GM12878 (cell line): ENCODE data around the gene NT5C1A. TPM values are rescaled to one million over a fixed set of nuclear protein-coding genes. Genes with fewer than 3 reads are reported as not detected.

Experiments used
- ATAC-seq: fragments of 200-7000 bp; cut with Tn5 transposase; 3 replicates; pipeline ENCODE4 v1.9.1; 2020; ENCODE audit warnings: mild to moderate bottlenecking, moderate library complexity
- BruUV-seq: library from RNA; stranded (reverse); fragments of 400-500 nt; replicated peaks from 2 replicates; lab custom pipeline; 2021; lab: Mats Ljungman, UMichigan
- CTCF ChIA-PET: fragments of 300-600 bp; sonication (Branson Sonifier 250); formaldehyde crosslinking; extraction: SDS; loops from one replicate; lab custom pipeline; 2021; ENCODE audit warnings: inconsistent platforms; lab: Yijun Ruan, JAX
- POLR2A ChIA-PET: fragments of 350-600 bp; formaldehyde crosslinking; extraction: SDS; loops from one replicate; lab custom pipeline; 2021; ENCODE audit warnings: inconsistent platforms; lab: Charles Lee
- RAD21 ChIA-PET: fragments of 300-600 bp; sonication (Branson Sonifier 250); formaldehyde crosslinking; loops from one replicate; lab custom pipeline; 2023; ENCODE audit warnings: antibody characterized with exemption; ENCODE audit not compliant: unreplicated experiment; lab: Charles Lee
- SMC1A ChIA-PET: fragments of 300-600 bp; sonication (Branson Sonifier 250); formaldehyde crosslinking; loops from one replicate; lab custom pipeline; 2023; ENCODE audit not compliant: unreplicated experiment, uncharacterized antibody; lab: Charles Lee
- DNase-seq: peaks from one replicate; pipeline ENCODE4 v3.0.0-alpha.2; 2011; ENCODE audit warnings: low read depth, low spot score
- FAIRE-seq: peaks from 3 replicates; lab custom pipeline; 2011; peaks lifted over from hg19 to GRCh38; lab: Jason Lieb, UNC
- H2AFZ ChIP-seq: 2 replicates; pipeline ENCODE4 v1.6.0; 2011; ENCODE audit warnings: low read depth, low read length, control low read depth; ENCODE audit not compliant: control insufficient read depth
- H3K27ac ChIP-seq: 2 replicates; pipeline ENCODE4 v1.5.1; 2011; ENCODE audit warnings: control low read depth; ENCODE audit not compliant: control insufficient read depth, insufficient read depth
- H3K27me3 ChIP-seq, 2 experiments: replicated peaks in 1 of 2; 2 replicates each; pipeline versions ENCODE4 v1.6.0 to v1.6.1; 2011; ENCODE audit warnings: low read length in 1 of 2; ENCODE audit not compliant: control insufficient read depth in 2 of 2, insufficient read depth in 2 of 2
- H3K36me3 ChIP-seq, 2 experiments: 2 replicates each; pipeline ENCODE4 v1.5.1; 2011; ENCODE audit warnings: low read length in 1 of 2; ENCODE audit not compliant: control insufficient read depth in 2 of 2, insufficient read depth in 2 of 2
- H3K4me1 ChIP-seq: 2 replicates; pipeline ENCODE4 v1.6.1; 2011; ENCODE audit warnings: mild to moderate bottlenecking, low read length, moderate library complexity, mixed read lengths; ENCODE audit not compliant: control insufficient read depth, insufficient read depth
- H3K4me2 ChIP-seq: 2 replicates; pipeline ENCODE4 v1.6.0; 2011; ENCODE audit warnings: control low read depth; ENCODE audit not compliant: control insufficient read depth, insufficient read depth
- H3K4me3 ChIP-seq: fragments of 200-600 bp; sonication (generic); 2 replicates; pipeline ENCODE4 v1.5.1; 2016
- H3K79me2 ChIP-seq: 2 replicates; pipeline ENCODE4 v1.6.0; 2011; ENCODE audit warnings: low read length; ENCODE audit not compliant: control insufficient read depth, insufficient read depth
- H3K9ac ChIP-seq: 2 replicates; pipeline ENCODE4 v1.8.0; 2011; ENCODE audit warnings: low read length, control low read depth, mixed read lengths; ENCODE audit not compliant: control insufficient read depth, insufficient read depth
- H3K9me3 ChIP-seq: replicated peaks from 3 replicates; pipeline ENCODE4 v1.5.1; 2011; ENCODE audit warnings: mild to moderate bottlenecking, low read length; ENCODE audit not compliant: control insufficient read depth, insufficient read depth
- H4K20me1 ChIP-seq: 2 replicates; pipeline ENCODE4 v1.6.0; 2011; ENCODE audit not compliant: control insufficient read depth, insufficient read depth
- ATF3 ChIP-seq: IDR thresholded peaks from 2 replicates; pipeline ENCODE4 v1.6.1; 2011; ENCODE audit warnings: low read depth, mild to moderate bottlenecking, low read length, moderate library complexity, borderline replicate concordance; ENCODE audit errors: extremely low read depth
- HDGF ChIP-seq: fragments of 450-650 bp; IDR thresholded peaks from 2 replicates; pipeline ENCODE4 v1.6.1; 2016; ENCODE audit warnings: antibody characterized with exemption
- RCOR1 ChIP-seq: conservative IDR thresholded peaks from 2 replicates; pipeline ENCODE4 v1.6.1; 2012; ENCODE audit warnings: low read depth, low read length, improper control_type of control experiment
- SMARCA5 ChIP-seq: fragments of 450-650 bp; IDR thresholded peaks from 2 replicates; pipeline ENCODE4 v1.6.1; 2017; ENCODE audit warnings: mild to moderate bottlenecking
- ZNF384 ChIP-seq: IDR thresholded peaks from 2 replicates; pipeline ENCODE4 v1.6.1; 2012; ENCODE audit warnings: low read depth, mild to moderate bottlenecking, low read length, improper control_type of control experiment, borderline replicate concordance
- WGBS: methylation state at CpG from one replicate; pipeline ENCODE4 v1.1.6; 2016; ENCODE audit warnings: low lambda C conversion rate; ENCODE audit not compliant: insufficient replicate concordance, insufficient coverage; ENCODE audit errors: missing lambda C conversion rate; 5-methylcytosine and 5-hydroxymethylcytosine counted together
- in situ Hi-C: fragments of 300-500 bp; cut with MboI; formaldehyde crosslinking; loops from 9 replicates; pipeline ENCODE4 v1.14.3; 2018; ENCODE audit warnings: mixed read lengths
- intact Hi-C: fragments of 100-400 bp; cut with micrococcal nuclease; formaldehyde crosslinking; loops from one replicate; pipeline ENCODE4 v1.14.2; 2022; ENCODE audit not compliant: unreplicated experiment
- polyA plus RNA-seq, 11 experiments: library from polyadenylated mRNA; depleted of rRNA in 4 of 11; unstranded in 6 of 11; stranded (reverse) in 5 of 11; fragments of >200 nt; fragmentation: Nextera tagmentation in 4 of 11; fragmentation: Illumina TruSeq in 1 of 11; extraction: Ambion mirVana in 4 of 11; extraction: Trizol in 1 of 11; gene quantifications; 1 replicate in 1 of 11; 2 replicates in 10 of 11; pipeline versions ENCODE4 v1.2.1 to v1.2.3, GENCODE V29; 2011 to 2016; ENCODE audit warnings: inconsistent platforms in 2 of 11, missing spikeins in 2 of 11, low read depth in 1 of 11
- total RNA-seq, 4 experiments: library from RNA; depleted of rRNA in 3 of 4; stranded (reverse); fragments of >200 nt in 3 of 4; fragmentation: Illumina TruSeq in 1 of 4; extraction: Trizol in 1 of 4; gene quantifications; 2 replicates each; pipeline versions ENCODE4 v1.2.1 to v1.2.3, GENCODE V29; 2013 to 2021
- TF ChIP-seq, protein P1 (sequence below): IDR thresholded peaks from 2 replicates; pipeline ENCODE4 v1.6.1; 2012; ENCODE audit warnings: mild to moderate bottlenecking, low read depth, low read length

Gene NT5C1A
- total and polyA plus RNA-seq, 10 of the 15 experiments (the other 5 are each of a cell fraction or from before 2014, with no cell fraction given), result 0.05 to 0.77 (median 0.22) TPM; not detected in 1

GRCh38 chr1:39690794-39691382 lies 19.0 kb upstream of the NT5C1A start:
- Histone ChIP-seq H3K27ac (no peak overlapping the region), H2AFZ (no peak overlapping the region), H3K36me3 (no peaks in the 10 kb centered on the region), H4K20me1 (no peaks in the 10 kb centered on the region), H3K79me2 (no peaks in the 10 kb centered on the region), H3K4me1 (peaks cover 7% of the 10 kb centered on the region), H3K9me3 (no peaks in the 10 kb centered on the region), H3K4me3 (peak overlapping the region; percentile 57; the same call in 1 of the 2 replicates), H3K9ac (no peak overlapping the region), H3K4me2 (peak overlapping the region; percentile 86), H3K27me3 (peaks cover 1 to 4% of the 10 kb centered on the region in 2 experiments; a peak in 3 of 4 replicates)
- TF ChIP-seq SMARCA5 (no peak), HDGF (no peak), ZNF384 (no peak), RCOR1 (no peak), ATF3 (no peak)
- TF ChIP-seq, protein P1, sequence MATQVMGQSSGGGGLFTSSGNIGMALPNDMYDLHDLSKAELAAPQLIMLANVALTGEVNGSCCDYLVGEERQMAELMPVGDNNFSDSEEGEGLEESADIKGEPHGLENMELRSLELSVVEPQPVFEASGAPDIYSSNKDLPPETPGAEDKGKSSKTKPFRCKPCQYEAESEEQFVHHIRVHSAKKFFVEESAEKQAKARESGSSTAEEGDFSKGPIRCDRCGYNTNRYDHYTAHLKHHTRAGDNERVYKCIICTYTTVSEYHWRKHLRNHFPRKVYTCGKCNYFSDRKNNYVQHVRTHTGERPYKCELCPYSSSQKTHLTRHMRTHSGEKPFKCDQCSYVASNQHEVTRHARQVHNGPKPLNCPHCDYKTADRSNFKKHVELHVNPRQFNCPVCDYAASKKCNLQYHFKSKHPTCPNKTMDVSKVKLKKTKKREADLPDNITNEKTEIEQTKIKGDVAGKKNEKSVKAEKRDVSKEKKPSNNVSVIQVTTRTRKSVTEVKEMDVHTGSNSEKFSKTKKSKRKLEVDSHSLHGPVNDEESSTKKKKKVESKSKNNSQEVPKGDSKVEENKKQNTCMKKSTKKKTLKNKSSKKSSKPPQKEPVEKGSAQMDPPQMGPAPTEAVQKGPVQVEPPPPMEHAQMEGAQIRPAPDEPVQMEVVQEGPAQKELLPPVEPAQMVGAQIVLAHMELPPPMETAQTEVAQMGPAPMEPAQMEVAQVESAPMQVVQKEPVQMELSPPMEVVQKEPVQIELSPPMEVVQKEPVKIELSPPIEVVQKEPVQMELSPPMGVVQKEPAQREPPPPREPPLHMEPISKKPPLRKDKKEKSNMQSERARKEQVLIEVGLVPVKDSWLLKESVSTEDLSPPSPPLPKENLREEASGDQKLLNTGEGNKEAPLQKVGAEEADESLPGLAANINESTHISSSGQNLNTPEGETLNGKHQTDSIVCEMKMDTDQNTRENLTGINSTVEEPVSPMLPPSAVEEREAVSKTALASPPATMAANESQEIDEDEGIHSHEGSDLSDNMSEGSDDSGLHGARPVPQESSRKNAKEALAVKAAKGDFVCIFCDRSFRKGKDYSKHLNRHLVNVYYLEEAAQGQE, result peak; percentile 50; the same call in 1 of the 2 replicates
- intact Hi-C loops, result no loop called here
- DNase-seq (no peak), FAIRE-seq (no peak), ATAC-seq (no peak)
- no TSS peak for BruUV-seq
- CTCF ChIA-PET, result interaction anchor here (0.9 kb wide), 2 partner anchors 11 to 33 kb away, joined by 3 to 4 read pairs; no protein-coding TSS in a partner anchor
- POLR2A ChIA-PET, result no interaction called here
- RAD21 ChIA-PET, result no interaction called here
- in situ Hi-C loops, result no loop called here
- WGBS, result 20% methylated on average over 28 of the region's 28 CpGs
- SMC1A ChIA-PET, result interaction anchor here (0.9 kb wide), 1 partner anchor 21 kb away, joined by 3 read pairs; no protein-coding TSS in a partner anchor
